Measurements from ENCODE around the gene RNF187.

Gene RNF187

GRCh38 chr1:228530086-228530758 is 43.0 kb downstream of the RNF187 start:
- no peaks in the 10 kb centered on the region for H3K4me1 ChIP-seq (ENCODE audit: insufficient read depth, low read length, poor library complexity, severe bottlenecking)
- H3K9me3 ChIP-seq (ENCODE audit: insufficient read depth, low read depth, low read length), result peaks cover under 1% of the 10 kb centered on the region; the same call in 1 of the 2 replicates
- no peaks in the 10 kb centered on the region for H3K79me2 ChIP-seq (ENCODE audit: insufficient read depth, low read length)

GRCh38 chr1:228530951-228531731 is 44.0 kb downstream of the RNF187 start:
- no peaks in the 10 kb centered on the region for H3K36me3 ChIP-seq (ENCODE audit: insufficient read depth, low read length)
- H3K79me2 ChIP-seq (ENCODE audit: insufficient read depth, low read length), result no peaks in the 10 kb centered on the region
- no peaks in the 10 kb centered on the region for H3K9me2 ChIP-seq (replicated peaks; ENCODE audit: low read depth, low read length)
- no peak for TF ChIP-seq CTCF (conservative IDR thresholded peaks at IDR 0.05; ENCODE audit: low read length)
- no peak for TF ChIP-seq EZH2phosphoT487 (IDR thresholded peaks at IDR 0.05; ENCODE audit: borderline replicate concordance)
- H3K9me3 ChIP-seq (ENCODE audit: insufficient read depth, low read depth, low read length), result peaks cover 8% of the 10 kb centered on the region; the same call in 1 of the 2 replicates
- no peak overlapping the region for H3K9ac ChIP-seq (ENCODE audit: low read depth, low read length, poor library complexity, severe bottlenecking)
- no peaks in the 10 kb centered on the region for H4K20me1 ChIP-seq (ENCODE audit: insufficient read depth, low read length, poor library complexity, severe bottlenecking)
- no peaks in the 10 kb centered on the region for H3K27me3 ChIP-seq (ENCODE audit: insufficient read depth, low read length, poor library complexity, severe bottlenecking)
- H3F3A ChIP-seq (ENCODE audit: low read depth), result no peaks in the 10 kb centered on the region
- no peak overlapping the region for H3K4me2 ChIP-seq (ENCODE audit: low read depth, low read length, poor library complexity, severe bottlenecking)
- no peak overlapping the region for H3K4me3 ChIP-seq (ENCODE audit: low read length, poor library complexity, severe bottlenecking)
- no peak overlapping the region for H2AFZ ChIP-seq (ENCODE audit: low read length)
- no peaks in the 10 kb centered on the region for H3K4me1 ChIP-seq (ENCODE audit: insufficient read depth, low read length, poor library complexity, severe bottlenecking)

More at GRCh38 chr1:228530086-228530758, 43.0 kb downstream of the RNF187 start:
- H3K9ac ChIP-seq (ENCODE audit: low read depth, low read length, poor library complexity, severe bottlenecking), result no peak overlapping the region
- TF ChIP-seq EZH2phosphoT487 (IDR thresholded peaks at IDR 0.05; ENCODE audit: borderline replicate concordance), result no peak
- no peak for TF ChIP-seq CTCF (conservative IDR thresholded peaks at IDR 0.05; ENCODE audit: low read length)
- H3F3A ChIP-seq (ENCODE audit: low read depth), result no peaks in the 10 kb centered on the region
- H3K27me3 ChIP-seq (ENCODE audit: insufficient read depth, low read length, poor library complexity, severe bottlenecking), result no peaks in the 10 kb centered on the region
- no peak overlapping the region for H2AFZ ChIP-seq (ENCODE audit: low read length)
- H4K20me1 ChIP-seq (ENCODE audit: insufficient read depth, low read length, poor library complexity, severe bottlenecking), result no peaks in the 10 kb centered on the region
- H3K36me3 ChIP-seq (ENCODE audit: insufficient read depth, low read length), result no peaks in the 10 kb centered on the region
- H3K4me2 ChIP-seq (ENCODE audit: low read depth, low read length, poor library complexity, severe bottlenecking), result no peak overlapping the region
- H3K4me3 ChIP-seq (ENCODE audit: low read length, poor library complexity, severe bottlenecking), result no peak overlapping the region
- no peaks in the 10 kb centered on the region for H3K9me2 ChIP-seq (replicated peaks; ENCODE audit: low read depth, low read length)

DNA sequence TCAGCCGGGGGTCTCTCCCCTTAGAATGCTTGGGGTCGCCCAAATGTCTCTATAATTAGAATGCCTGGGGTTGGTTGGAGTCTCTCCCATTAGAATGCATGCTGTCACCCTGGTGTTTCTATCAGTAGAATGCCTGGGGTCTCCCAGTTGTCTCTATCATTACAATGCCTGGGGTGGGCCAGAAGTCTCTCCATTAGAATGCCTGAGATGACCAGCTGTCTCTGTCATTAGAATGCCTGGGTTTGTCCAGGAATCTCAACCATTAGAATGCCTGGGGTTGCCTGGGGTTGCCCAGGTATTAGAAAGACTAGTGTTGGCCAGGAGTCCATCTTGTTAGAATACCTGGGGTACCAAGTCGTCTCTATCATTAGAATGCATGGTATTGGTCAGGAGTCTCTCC is 51.6 kb downstream of the RNF187 start:
- Histone ChIP-seq H3F3A (ENCODE audit: low read depth) (no peaks in the 10 kb centered on the region), H4K20me1 (ENCODE audit: insufficient read depth, low read length, poor library complexity, severe bottlenecking) (no peaks in the 10 kb centered on the region), H3K79me2 (ENCODE audit: insufficient read depth, low read length) (no peaks in the 10 kb centered on the region), H3K9me3 (ENCODE audit: insufficient read depth, low read depth, low read length) (peaks cover 19% of the 10 kb centered on the region; the same call in 1 of the 2 replicates), H3K4me2 (ENCODE audit: low read depth, low read length, poor library complexity, severe bottlenecking) (no peak overlapping the region), H3K9me2 (replicated peaks; ENCODE audit: low read depth, low read length) (no peaks in the 10 kb centered on the region), H3K36me3 (ENCODE audit: insufficient read depth, low read length) (no peaks in the 10 kb centered on the region), H3K27me3 (ENCODE audit: insufficient read depth, low read length, poor library complexity, severe bottlenecking) (no peaks in the 10 kb centered on the region), H2AFZ (ENCODE audit: low read length) (no peak overlapping the region), H3K4me1 (ENCODE audit: insufficient read depth, low read length, poor library complexity, severe bottlenecking) (no peaks in the 10 kb centered on the region), H3K4me3 (ENCODE audit: low read length, poor library complexity, severe bottlenecking) (no peak overlapping the region), H3K9ac (ENCODE audit: low read depth, low read length, poor library complexity, severe bottlenecking) (no peak overlapping the region)
- TF ChIP-seq EZH2phosphoT487 (IDR thresholded peaks at IDR 0.05; ENCODE audit: borderline replicate concordance), result no peak
- no peak for TF ChIP-seq CTCF (conservative IDR thresholded peaks at IDR 0.05; ENCODE audit: low read length)
